GM19025 (cell line): ENCODE measurements around the gene SESTD1.
"Not testable (repeated sequence)": the region's sequence is repeated elsewhere in the genome, so short reads cannot be mapped to it uniquely, and the experiment has no call there.

Source experiments
- ATAC-seq: cut with Tn5 transposase; IDR thresholded peaks from one replicate; pipeline ENCODE4 v1.9.1; 2021; ENCODE audit warnings: mild to moderate bottlenecking, low read depth, moderate library complexity; ENCODE audit not compliant: unreplicated experiment

The SESTD1 gene

GRCh38 chr2:179239838-179240237 lies 24.8 kb downstream of the SESTD1 start:
- no peak for ATAC-seq

DNA sequence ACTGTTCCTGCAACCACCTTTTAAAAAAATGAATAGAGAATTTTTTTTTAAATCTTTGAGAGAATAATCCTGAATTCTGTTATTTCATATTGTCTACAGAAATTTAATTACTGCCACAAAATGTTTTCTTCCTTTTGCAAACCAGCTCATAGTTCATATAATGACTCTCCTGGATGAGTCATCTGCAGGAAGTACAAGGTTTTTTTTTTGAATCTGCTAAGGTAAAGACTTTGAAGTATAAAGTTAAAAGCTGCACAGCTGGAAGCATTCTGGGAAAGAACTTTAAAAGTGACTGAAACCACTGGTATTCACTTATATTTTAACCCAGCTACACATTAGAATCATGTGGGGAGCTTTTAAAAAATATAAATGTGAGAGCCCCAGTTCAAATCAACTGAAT lies 25.4 kb downstream of the SESTD1 start:
- ATAC-seq, result peak; percentile 63

- ATAC-seq, result no peak
These were observed 26.6 kb downstream of the SESTD1 start for GRCh38 chr2:179238027-179238426.

GRCh38 chr2:179237209-179237946 lies 27.3 kb downstream of the SESTD1 start:
- ATAC-seq, result no peak

GRCh38 chr2:179235463-179236108 lies 29.0 kb downstream of the SESTD1 start:
- no peak for ATAC-seq

- ATAC-seq, result no peak
These were observed 29.9 kb downstream of the SESTD1 start for GRCh38 chr2:179234658-179235240.

GRCh38 chr2:179233626-179234430 lies 30.8 kb downstream of the SESTD1 start:
- no peak for ATAC-seq

GRCh38 chr2:179233083-179233490 lies 31.5 kb downstream of the SESTD1 start:
- no peak for ATAC-seq

- ATAC-seq, result no peak
These were observed 37.7 kb downstream of the SESTD1 start for GRCh38 chr2:179226961-179227259.

DNA sequence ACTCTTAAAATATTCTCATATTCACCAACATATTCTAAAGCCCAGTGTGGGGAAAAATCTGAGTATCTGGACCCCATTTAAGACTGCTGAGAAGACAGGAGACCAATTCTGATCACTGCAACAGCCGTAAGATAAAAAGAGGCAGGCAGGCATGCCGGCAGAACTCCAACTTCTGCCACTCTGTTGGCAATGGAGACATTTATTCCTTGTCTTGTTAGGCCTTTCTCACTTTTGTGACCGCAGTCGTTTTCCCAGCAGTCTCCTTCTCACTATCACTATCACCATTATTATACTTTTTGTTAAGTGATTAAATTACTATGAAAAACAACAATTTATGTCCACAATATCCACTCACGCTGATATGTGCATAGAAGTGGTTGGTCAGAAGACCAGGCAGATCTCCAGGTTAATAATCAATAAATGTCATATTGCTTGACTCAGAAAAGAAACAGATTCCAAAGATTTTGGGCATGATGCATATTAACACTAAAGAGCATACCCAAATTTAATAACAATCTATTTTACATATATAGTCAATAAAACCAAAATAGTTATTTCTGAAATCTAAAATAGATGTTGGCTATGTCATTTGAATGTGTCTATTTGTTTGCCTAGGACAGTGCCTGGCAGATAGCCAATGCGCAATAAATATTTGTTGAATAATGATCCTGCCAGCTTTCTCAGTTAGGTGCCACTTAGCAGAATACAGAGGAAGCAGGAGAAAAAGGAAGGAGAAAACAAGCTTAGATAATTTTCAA lies 38.2 kb downstream of the SESTD1 start:
- ATAC-seq, result no peak

DNA sequence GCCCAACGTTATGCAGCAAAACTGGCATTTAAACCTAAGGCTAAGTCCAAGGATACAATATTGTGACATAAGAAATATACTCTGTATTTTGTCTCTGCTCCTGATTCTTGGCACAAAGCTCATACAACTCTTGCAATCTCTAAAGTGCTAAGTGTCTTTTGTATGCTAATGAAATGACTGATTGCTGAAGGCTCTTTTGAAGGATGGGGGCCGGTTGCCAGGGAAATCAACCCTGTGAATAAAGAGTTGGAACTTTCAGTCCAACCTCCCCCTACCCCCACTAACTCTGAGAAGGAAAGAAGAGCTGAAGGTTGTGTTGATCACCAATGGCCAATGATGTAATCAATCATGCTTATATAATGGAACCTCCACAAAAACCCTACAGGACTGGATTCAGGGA lies 40.3 kb downstream of the SESTD1 start:
- ATAC-seq, result no peak

- no peak for ATAC-seq
These were observed 42.6 kb downstream of the SESTD1 start for GRCh38 chr2:179222076-179222475.

GRCh38 chr2:179218848-179219594 lies 45.6 kb downstream of the SESTD1 start:
- peak; percentile 79 for ATAC-seq

DNA sequence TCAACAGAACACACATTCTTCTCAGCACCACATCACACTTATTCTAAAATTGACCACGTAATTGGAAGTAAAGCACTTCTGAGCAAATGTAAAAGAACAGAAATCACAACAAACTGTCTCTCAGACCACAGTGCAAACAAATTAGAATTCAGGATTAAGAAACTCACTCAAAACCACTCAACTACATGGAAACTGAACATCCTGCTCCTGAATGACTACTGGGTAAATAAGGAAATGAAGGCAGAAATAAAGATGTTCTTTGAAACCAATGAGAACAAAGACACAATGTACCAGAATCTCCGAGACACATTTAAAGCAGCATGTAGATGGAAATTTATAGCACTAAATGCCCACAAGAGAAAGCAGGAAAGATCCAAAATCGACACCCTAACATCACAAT lies 50.0 kb downstream of the SESTD1 start:
- not testable (repeated sequence) for ATAC-seq

GRCh38 chr2:179211355-179211754 lies 53.3 kb downstream of the SESTD1 start:
- no peak for ATAC-seq

GRCh38 chr2:179208277-179208676 lies 56.4 kb downstream of the SESTD1 start:
- ATAC-seq, result not testable (repeated sequence)

DNA sequence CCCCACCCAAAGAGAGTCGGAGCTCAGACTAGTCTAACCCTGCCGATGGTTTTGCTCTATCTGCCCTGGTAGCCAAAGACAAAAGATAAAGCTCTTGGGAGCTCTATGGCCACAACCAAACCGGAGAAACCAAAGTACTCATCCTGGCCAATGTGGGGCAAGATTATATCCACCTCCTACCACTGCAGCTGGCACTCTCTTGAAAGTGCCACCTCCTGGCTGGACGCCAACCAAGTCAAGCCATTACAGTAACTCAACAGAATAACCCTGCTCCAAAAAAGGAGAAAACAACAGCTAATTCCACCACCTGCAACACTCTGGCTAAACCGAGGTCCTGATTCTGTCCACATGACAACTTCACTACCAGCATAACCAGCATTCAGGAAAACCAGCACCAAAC lies 57.6 kb downstream of the SESTD1 start:
- ATAC-seq, result no peak

DNA sequence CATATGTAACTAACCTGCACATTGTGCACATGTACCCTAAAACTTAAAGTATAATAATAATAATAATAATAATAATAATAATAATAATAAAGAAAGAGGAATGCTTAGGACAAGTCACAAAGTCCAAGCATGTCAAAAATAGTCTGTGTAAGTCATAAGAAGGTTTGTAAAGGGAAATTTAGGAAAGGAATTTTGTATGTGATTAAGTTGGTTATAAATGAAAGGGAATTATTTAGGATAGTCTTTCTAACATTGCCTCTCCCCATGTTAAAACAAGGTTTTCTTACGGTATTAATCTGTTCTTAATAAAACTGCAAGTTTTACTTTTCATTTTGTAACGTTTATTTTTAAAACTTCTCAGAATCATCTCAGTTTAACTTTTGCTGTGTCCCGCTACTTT lies 62.8 kb downstream of the SESTD1 start:
- ATAC-seq, result no peak

DNA sequence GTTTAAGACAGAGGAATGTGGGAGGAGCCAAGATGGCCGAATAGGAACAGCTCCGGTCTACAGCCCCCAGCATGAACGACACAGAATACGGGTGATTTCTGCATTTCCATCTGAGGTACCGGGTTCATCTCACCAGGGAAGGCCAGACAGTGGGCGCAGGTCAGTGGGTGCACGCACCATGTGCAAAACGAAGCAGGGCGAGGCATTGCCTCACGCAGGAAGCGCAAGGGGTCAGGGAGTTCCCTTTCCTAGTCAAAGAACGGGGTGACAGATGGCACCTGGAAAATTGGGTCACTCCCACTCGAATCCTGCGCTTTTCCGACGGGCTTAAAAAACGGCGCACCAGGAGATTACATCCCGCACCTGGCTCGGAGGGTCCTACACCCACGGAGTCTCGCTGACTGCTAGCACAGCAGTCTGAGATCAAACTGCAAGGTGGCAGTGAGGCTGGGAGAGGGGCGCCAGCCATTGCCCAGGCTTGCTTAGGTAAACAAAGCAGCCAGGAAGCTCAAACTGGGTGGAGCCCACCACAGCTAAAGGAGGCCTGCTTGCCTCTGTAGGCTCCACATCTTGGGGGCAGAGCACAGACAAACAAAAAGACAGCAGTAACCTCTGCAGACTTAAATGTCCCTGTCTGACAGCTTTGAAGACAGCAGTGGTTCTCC lies 68.6 kb downstream of the SESTD1 start:
- not testable (repeated sequence) for ATAC-seq
